IPS DF 4.7 (cell line): ENCODE results near the gene OLFM1.

Source experiments
- DNase-seq: peaks from one replicate; pipeline ENCODE4 v3.0.0-alpha.2; 2013; ENCODE audit warnings: low spot score; ENCODE audit errors: extremely low read depth

Gene OLFM1

GRCh38 chr9:135087489-135087792 lies at the start of gene OLFM1:
OLFM1 (plus strand) TSS chr9:135087668; CDS start chr9:135087990, 322 bp downstream.
- DNase-seq = no peak

- no peak for DNase-seq
Measured at GRCh38 chr9:135038331-135038730, 49.1 kb upstream of the OLFM1 start.

GRCh38 chr9:135038826-135039225 lies 48.6 kb upstream of the OLFM1 start:
- no peak for DNase-seq

GRCh38 chr9:135039266-135039870 lies 48.1 kb upstream of the OLFM1 start:
- no peak for DNase-seq

GRCh38 chr9:135039916-135040645 lies 47.4 kb upstream of the OLFM1 start:
- DNase-seq = no peak

- no peak for DNase-seq
Measured at GRCh38 chr9:135040892-135041291, 46.6 kb upstream of the OLFM1 start.

- no peak for DNase-seq
Measured at GRCh38 chr9:135043345-135043744, 44.1 kb upstream of the OLFM1 start.

- DNase-seq = no peak
Measured at GRCh38 chr9:135045264-135045927, 42.1 kb upstream of the OLFM1 start.

- DNase-seq = no peak
Measured at GRCh38 chr9:135045928-135046738, 41.3 kb upstream of the OLFM1 start.

- no peak for DNase-seq
Measured at GRCh38 chr9:135046739-135047350, 40.6 kb upstream of the OLFM1 start.

GRCh38 chr9:135047521-135047920 lies 39.9 kb upstream of the OLFM1 start:
- no peak for DNase-seq

- DNase-seq = no peak
Measured at GRCh38 chr9:135048046-135048757, 39.3 kb upstream of the OLFM1 start.

- no peak for DNase-seq
Measured at GRCh38 chr9:135048758-135049444, 38.6 kb upstream of the OLFM1 start.

GRCh38 chr9:135049460-135049859 lies 38.0 kb upstream of the OLFM1 start:
- no peak for DNase-seq

GRCh38 chr9:135050072-135050990 lies 37.1 kb upstream of the OLFM1 start:
- no peak for DNase-seq

GRCh38 chr9:135051316-135052038 lies 36.0 kb upstream of the OLFM1 start:
- DNase-seq = no peak

GRCh38 chr9:135053133-135053532 lies 34.3 kb upstream of the OLFM1 start:
- no peak for DNase-seq

- no peak for DNase-seq
Measured at GRCh38 chr9:135055181-135055580, 32.3 kb upstream of the OLFM1 start.

- DNase-seq = no peak
Measured at GRCh38 chr9:135056541-135056940, 30.9 kb upstream of the OLFM1 start.
